ENCODE results near the gene METAP1D. TPM values are rescaled to one million over a fixed set of nuclear protein-coding genes. Genes with fewer than 3 reads are reported as not detected.

The METAP1D gene
- total and polyA plus RNA-seq, 2 of the 4 experiments (the other 2 are of a cell fraction) = 3.4 to 5.5 TPM

DNA sequence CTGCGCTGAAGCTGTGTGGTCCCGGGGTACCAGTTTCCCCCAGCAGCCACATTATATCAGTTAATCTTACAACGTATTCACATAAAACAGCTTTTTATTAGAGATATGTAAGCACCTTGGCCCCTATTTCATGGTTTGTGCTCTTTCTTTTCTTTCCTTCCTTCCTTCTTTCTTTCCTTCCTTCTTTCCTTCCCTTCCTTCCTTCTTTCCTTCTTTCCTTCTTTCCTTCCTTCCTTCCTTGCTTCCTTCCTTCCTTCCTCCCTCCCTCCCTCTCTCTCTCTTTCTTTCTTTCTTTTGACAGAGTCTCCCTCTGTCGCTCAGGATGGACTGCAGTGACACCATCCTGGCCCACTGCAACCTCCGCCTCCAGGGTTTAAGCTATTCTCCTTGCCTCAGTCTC lies 3.7 kb upstream of the METAP1D start:
- no peak overlapping the region for H3K9ac ChIP-seq (ENCODE audit: low read depth, low read length)
- H4K8ac ChIP-seq (ENCODE audit: low read depth in 2 of 2, low read length in 2 of 2) = peak overlapping the region in 1 of 2 experiments; percentile 19; a peak in 2 of 4 replicates
- H3K4me3 ChIP-seq (ENCODE audit: insufficient read depth, low read depth, low read length) = no peak overlapping the region
- no peak for DNase-seq
- no peak overlapping the region for H2AFZ ChIP-seq (replicated peaks; ENCODE audit: low read length, poor library complexity)
- POLR2A ChIA-PET (ENCODE audit: unreplicated experiment) = no interaction called here
- H4K91ac ChIP-seq (ENCODE audit: insufficient read depth, low read depth, low read length) = no peak overlapping the region
- TF ChIP-seq SMC3 (IDR thresholded peaks at IDR 0.05; ENCODE audit: low read depth, low read length) (no peak), CHD1 (IDR thresholded peaks at IDR 0.05; ENCODE audit: low read depth, low read length) (no peak), MAFK (IDR thresholded peaks at IDR 0.05; ENCODE audit: low read depth, low read length) (no peak), MAZ (IDR thresholded peaks at IDR 0.05; ENCODE audit: borderline replicate concordance, low read depth, low read length) (no peak), POLR2A (IDR thresholded peaks at IDR 0.05; ENCODE audit: low read depth, low read length) (no peak), CEBPB (IDR thresholded peaks at IDR 0.05; ENCODE audit: low read depth, low read length) (no peak), RFX5 (IDR thresholded peaks at IDR 0.05; ENCODE audit: low read depth, low read length) (no peak), NFE2L2 (IDR thresholded peaks at IDR 0.05; ENCODE audit: low read depth, low read length) (no peak), RCOR1 (IDR thresholded peaks at IDR 0.05; ENCODE audit: insufficient replicate concordance, low read length) (no peak), BHLHE40 (IDR thresholded peaks at IDR 0.05; ENCODE audit: low read depth, low read length) (no peak), MXI1 (IDR thresholded peaks at IDR 0.05; ENCODE audit: borderline replicate concordance, low read depth, low read length) (no peak), RAD21 (IDR thresholded peaks at IDR 0.05; ENCODE audit: low read length) (no peak)
- TF ChIP-seq, protein P1, sequence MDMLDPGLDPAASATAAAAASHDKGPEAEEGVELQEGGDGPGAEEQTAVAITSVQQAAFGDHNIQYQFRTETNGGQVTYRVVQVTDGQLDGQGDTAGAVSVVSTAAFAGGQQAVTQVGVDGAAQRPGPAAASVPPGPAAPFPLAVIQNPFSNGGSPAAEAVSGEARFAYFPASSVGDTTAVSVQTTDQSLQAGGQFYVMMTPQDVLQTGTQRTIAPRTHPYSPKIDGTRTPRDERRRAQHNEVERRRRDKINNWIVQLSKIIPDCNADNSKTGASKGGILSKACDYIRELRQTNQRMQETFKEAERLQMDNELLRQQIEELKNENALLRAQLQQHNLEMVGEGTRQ (IDR thresholded peaks at IDR 0.05; ENCODE audit: low read depth, low read length) = no peak
- TF ChIP-seq, protein P2, sequence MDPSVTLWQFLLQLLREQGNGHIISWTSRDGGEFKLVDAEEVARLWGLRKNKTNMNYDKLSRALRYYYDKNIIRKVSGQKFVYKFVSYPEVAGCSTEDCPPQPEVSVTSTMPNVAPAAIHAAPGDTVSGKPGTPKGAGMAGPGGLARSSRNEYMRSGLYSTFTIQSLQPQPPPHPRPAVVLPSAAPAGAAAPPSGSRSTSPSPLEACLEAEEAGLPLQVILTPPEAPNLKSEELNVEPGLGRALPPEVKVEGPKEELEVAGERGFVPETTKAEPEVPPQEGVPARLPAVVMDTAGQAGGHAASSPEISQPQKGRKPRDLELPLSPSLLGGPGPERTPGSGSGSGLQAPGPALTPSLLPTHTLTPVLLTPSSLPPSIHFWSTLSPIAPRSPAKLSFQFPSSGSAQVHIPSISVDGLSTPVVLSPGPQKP (IDR thresholded peaks at IDR 0.05; ENCODE audit: borderline replicate concordance, low read depth, low read length) = no peak
- TF ChIP-seq, protein P3, sequence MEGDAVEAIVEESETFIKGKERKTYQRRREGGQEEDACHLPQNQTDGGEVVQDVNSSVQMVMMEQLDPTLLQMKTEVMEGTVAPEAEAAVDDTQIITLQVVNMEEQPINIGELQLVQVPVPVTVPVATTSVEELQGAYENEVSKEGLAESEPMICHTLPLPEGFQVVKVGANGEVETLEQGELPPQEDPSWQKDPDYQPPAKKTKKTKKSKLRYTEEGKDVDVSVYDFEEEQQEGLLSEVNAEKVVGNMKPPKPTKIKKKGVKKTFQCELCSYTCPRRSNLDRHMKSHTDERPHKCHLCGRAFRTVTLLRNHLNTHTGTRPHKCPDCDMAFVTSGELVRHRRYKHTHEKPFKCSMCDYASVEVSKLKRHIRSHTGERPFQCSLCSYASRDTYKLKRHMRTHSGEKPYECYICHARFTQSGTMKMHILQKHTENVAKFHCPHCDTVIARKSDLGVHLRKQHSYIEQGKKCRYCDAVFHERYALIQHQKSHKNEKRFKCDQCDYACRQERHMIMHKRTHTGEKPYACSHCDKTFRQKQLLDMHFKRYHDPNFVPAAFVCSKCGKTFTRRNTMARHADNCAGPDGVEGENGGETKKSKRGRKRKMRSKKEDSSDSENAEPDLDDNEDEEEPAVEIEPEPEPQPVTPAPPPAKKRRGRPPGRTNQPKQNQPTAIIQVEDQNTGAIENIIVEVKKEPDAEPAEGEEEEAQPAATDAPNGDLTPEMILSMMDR (conservative IDR thresholded peaks at IDR 0.05; ENCODE audit: low read depth, low read length) = no peak
- no peak overlapping the region for H3K14ac ChIP-seq (replicated peaks; ENCODE audit: low read depth, low read length)
- 0 out of 2 replicates have a peak overlapping the region, but pooled peaks have one; percentile 8 for H3K27ac ChIP-seq (ENCODE audit: insufficient read depth, low read length)
- no peak overlapping the region for H2AK5ac ChIP-seq (ENCODE audit: low read depth, low read length)
- no peaks in the 10 kb centered on the region for H3K9me1 ChIP-seq (ENCODE audit: insufficient read depth, low read length)
- H2BK5ac ChIP-seq (ENCODE audit: low read depth, low read length, poor library complexity, severe bottlenecking) = no peak overlapping the region
- no peaks in the 10 kb centered on the region for H3K36me3 ChIP-seq (ENCODE audit: control insufficient read depth, insufficient read depth, low read length)
- no peaks in the 10 kb centered on the region for H4K20me1 ChIP-seq (ENCODE audit: insufficient read depth, low read length)
- H2BK120ac ChIP-seq (ENCODE audit: low read depth, low read length) = no peak overlapping the region
- in situ Hi-C loops (cut with MboI; ENCODE audit: low sequenced_read_pairs) (no loop called here), intact Hi-C loops (cut with micrococcal nuclease) (loop anchor here (5.0 kb wide), 1 partner anchor 91 kb away; the partner anchor contains the start of gene DLX1), dilution Hi-C loops (cut with HindIII; ENCODE audit: low sequenced_read_pairs, unreplicated experiment) (no loop called here)
- H3K56ac ChIP-seq (ENCODE audit: extremely low read depth, insufficient read depth, low read length) = no peak overlapping the region
- H2AK9ac ChIP-seq (replicated peaks; ENCODE audit: low read depth, low read length, poor library complexity) = no peak overlapping the region
- no peaks in the 10 kb centered on the region for H3K4me1 ChIP-seq (ENCODE audit: control insufficient read depth, insufficient read depth, low read length)
- no peak overlapping the region; the same call in 2 of the 3 replicates for H2BK15ac ChIP-seq (ENCODE audit: low read depth, low read length)
- no peak for ATAC-seq (ENCODE audit: low read depth)
- 0 out of 2 replicates have a peak overlapping the region, but pooled peaks have one; percentile 45 for H3K23ac ChIP-seq (ENCODE audit: low read depth, low read length)
- peaks cover 0 to 11% of the 10 kb centered on the region in 2 experiments; a peak in 1 of 4 replicates for H3K79me1 ChIP-seq (ENCODE audit: low read depth in 1 of 2, low read length in 2 of 2)
- 100% methylated on average over 2 of the region's 5 CpGs; no CpG with 5 or more reads in 1 of the 2 experiments for WGBS, 2 experiments (ENCODE audit: extremely low coverage in 2 of 2, insufficient read length in 1 of 2)
- BruUV-seq (replicated peaks) = no TSS peak
- no peak overlapping the region for H3K4ac ChIP-seq (ENCODE audit: low read depth, low read length)
- no peaks in the 10 kb centered on the region for H3K27me3 ChIP-seq (ENCODE audit: control insufficient read depth, insufficient read depth, low read length)
- peak overlapping the region; percentile 39; the same call in 1 of the 2 replicates for H2BK20ac ChIP-seq (ENCODE audit: low read depth, low read length)
- no peaks in the 10 kb centered on the region for H3K9me3 ChIP-seq (ENCODE audit: control insufficient read depth, insufficient read depth, low read length)
- CTCF ChIA-PET = no interaction called here
- H3K4me2 ChIP-seq (ENCODE audit: low read depth, low read length) = no peak overlapping the region
- H3K18ac ChIP-seq (ENCODE audit: low read depth, low read length) = no peak overlapping the region
- H4K5ac ChIP-seq (ENCODE audit: low read depth, low read length) = no peak overlapping the region
